ENCODE results near the gene UBAP1.

DNA sequence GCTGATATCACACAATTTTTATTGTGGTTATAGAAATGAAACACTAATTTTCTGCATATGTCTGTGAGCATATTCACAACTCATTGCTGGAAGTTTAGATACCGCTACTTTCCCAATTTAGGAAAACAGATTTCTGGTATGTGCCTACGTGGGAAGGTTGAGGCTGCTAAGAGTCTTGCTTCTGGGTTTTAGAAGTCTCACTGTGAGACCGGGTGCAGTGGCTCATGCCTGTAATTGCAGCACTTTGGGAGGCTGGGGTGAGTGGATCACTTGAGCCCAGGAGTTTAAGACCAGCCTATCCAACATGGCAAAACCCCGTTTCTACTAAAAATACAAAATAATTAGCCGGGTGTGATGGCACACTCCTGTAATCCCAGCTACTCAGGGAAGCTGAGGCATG lies 39.6 kb downstream of the UBAP1 start:
- TF ChIP-seq, protein P1, sequence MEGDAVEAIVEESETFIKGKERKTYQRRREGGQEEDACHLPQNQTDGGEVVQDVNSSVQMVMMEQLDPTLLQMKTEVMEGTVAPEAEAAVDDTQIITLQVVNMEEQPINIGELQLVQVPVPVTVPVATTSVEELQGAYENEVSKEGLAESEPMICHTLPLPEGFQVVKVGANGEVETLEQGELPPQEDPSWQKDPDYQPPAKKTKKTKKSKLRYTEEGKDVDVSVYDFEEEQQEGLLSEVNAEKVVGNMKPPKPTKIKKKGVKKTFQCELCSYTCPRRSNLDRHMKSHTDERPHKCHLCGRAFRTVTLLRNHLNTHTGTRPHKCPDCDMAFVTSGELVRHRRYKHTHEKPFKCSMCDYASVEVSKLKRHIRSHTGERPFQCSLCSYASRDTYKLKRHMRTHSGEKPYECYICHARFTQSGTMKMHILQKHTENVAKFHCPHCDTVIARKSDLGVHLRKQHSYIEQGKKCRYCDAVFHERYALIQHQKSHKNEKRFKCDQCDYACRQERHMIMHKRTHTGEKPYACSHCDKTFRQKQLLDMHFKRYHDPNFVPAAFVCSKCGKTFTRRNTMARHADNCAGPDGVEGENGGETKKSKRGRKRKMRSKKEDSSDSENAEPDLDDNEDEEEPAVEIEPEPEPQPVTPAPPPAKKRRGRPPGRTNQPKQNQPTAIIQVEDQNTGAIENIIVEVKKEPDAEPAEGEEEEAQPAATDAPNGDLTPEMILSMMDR (IDR thresholded peaks at IDR 0.05 in 2 of 3, conservative IDR thresholded peaks at IDR 0.05 in 1 of 3; ENCODE audit: borderline replicate concordance in 1 of 3, insufficient read depth in 1 of 3, low read depth in 2 of 3, low read length in 2 of 3): no peak
- TF ChIP-seq, protein P2, sequence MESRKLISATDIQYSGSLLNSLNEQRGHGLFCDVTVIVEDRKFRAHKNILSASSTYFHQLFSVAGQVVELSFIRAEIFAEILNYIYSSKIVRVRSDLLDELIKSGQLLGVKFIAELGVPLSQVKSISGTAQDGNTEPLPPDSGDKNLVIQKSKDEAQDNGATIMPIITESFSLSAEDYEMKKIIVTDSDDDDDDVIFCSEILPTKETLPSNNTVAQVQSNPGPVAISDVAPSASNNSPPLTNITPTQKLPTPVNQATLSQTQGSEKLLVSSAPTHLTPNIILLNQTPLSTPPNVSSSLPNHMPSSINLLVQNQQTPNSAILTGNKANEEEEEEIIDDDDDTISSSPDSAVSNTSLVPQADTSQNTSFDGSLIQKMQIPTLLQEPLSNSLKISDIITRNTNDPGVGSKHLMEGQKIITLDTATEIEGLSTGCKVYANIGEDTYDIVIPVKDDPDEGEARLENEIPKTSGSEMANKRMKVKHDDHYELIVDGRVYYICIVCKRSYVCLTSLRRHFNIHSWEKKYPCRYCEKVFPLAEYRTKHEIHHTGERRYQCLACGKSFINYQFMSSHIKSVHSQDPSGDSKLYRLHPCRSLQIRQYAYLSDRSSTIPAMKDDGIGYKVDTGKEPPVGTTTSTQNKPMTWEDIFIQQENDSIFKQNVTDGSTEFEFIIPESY (IDR thresholded peaks at IDR 0.05; ENCODE audit: extremely low read depth, insufficient replicate concordance, low read length): no peak
- no peak for TF ChIP-seq POLR2AphosphoS5 (IDR thresholded peaks at IDR 0.05; ENCODE audit: low read depth, low read length)
- TF ChIP-seq RAD21 (IDR thresholded peaks at IDR 0.05; ENCODE audit: low read depth): no peak
- no peak for TF ChIP-seq YY1 (IDR thresholded peaks at IDR 0.05; ENCODE audit: extremely low read depth, insufficient replicate concordance, low read depth, low read length)
- TF ChIP-seq, protein P3, sequence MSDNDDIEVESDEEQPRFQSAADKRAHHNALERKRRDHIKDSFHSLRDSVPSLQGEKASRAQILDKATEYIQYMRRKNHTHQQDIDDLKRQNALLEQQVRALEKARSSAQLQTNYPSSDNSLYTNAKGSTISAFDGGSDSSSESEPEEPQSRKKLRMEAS (IDR thresholded peaks at IDR 0.05): no peak
- no peak for TF ChIP-seq EZH2 (IDR thresholded peaks at IDR 0.05)
- no peak for TF ChIP-seq EZH2phosphoT487 (IDR thresholded peaks at IDR 0.05; ENCODE audit: borderline replicate concordance)
- no peak for TF ChIP-seq POLR2A (IDR thresholded peaks at IDR 0.05; ENCODE audit: borderline replicate concordance, extremely low read depth, insufficient read depth, insufficient read length)
- TF ChIP-seq FOSL1 (IDR thresholded peaks at IDR 0.05; ENCODE audit: low read depth): no peak
- TF ChIP-seq ELF1 (IDR thresholded peaks at IDR 0.05; ENCODE audit: borderline replicate concordance, low read depth): no peak
- TF ChIP-seq, protein P4, sequence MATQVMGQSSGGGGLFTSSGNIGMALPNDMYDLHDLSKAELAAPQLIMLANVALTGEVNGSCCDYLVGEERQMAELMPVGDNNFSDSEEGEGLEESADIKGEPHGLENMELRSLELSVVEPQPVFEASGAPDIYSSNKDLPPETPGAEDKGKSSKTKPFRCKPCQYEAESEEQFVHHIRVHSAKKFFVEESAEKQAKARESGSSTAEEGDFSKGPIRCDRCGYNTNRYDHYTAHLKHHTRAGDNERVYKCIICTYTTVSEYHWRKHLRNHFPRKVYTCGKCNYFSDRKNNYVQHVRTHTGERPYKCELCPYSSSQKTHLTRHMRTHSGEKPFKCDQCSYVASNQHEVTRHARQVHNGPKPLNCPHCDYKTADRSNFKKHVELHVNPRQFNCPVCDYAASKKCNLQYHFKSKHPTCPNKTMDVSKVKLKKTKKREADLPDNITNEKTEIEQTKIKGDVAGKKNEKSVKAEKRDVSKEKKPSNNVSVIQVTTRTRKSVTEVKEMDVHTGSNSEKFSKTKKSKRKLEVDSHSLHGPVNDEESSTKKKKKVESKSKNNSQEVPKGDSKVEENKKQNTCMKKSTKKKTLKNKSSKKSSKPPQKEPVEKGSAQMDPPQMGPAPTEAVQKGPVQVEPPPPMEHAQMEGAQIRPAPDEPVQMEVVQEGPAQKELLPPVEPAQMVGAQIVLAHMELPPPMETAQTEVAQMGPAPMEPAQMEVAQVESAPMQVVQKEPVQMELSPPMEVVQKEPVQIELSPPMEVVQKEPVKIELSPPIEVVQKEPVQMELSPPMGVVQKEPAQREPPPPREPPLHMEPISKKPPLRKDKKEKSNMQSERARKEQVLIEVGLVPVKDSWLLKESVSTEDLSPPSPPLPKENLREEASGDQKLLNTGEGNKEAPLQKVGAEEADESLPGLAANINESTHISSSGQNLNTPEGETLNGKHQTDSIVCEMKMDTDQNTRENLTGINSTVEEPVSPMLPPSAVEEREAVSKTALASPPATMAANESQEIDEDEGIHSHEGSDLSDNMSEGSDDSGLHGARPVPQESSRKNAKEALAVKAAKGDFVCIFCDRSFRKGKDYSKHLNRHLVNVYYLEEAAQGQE (IDR thresholded peaks at IDR 0.05; ENCODE audit: low read depth): no peak
- no peak for TF ChIP-seq TCF7L2 (IDR thresholded peaks at IDR 0.05; ENCODE audit: borderline replicate concordance, extremely low read depth, insufficient read depth, insufficient read length)

Measured in HCT116 (cell line).